HepG2 (cell line): Measurements from ENCODE around the gene OPN1SW. TPM values are rescaled to one million over a fixed set of nuclear protein-coding genes. Genes with fewer than 3 reads are reported as not detected.
A peak's percentile ranks its signal among the peaks of the same experiment; 100 is the strongest.

Experiments used
- HHEX ChIP-seq: IDR thresholded peaks from 2 replicates; pipeline ENCODE4 v1.6.1; 2016; ENCODE audit warnings: control low read depth
- MZF1 ChIP-seq: sonication (generic); formaldehyde crosslinking; IDR thresholded peaks from 2 replicates; pipeline ENCODE4 v1.8.1; 2023; ENCODE audit warnings: mild to moderate bottlenecking, missing genetic modification reagents, borderline replicate concordance
- PAF1 ChIP-seq: IDR thresholded peaks from 2 replicates; pipeline ENCODE4 v1.6.1; 2016; ENCODE audit warnings: missing genetic modification reagents, missing compliant biosample characterization
- POLR2AphosphoS5 ChIP-seq: IDR thresholded peaks from 2 replicates; pipeline ENCODE4 v1.6.1; 2012; ENCODE audit warnings: low read depth, low read length
- POLR2G ChIP-seq: fragments of 200-400 bp; formaldehyde crosslinking; IDR thresholded peaks from 2 replicates; pipeline ENCODE4 v1.6.1; 2018; ENCODE audit warnings: mild to moderate bottlenecking, low read depth, low read length, moderate library complexity
- REPIN1 ChIP-seq: sonication (generic); formaldehyde crosslinking; IDR thresholded peaks from 2 replicates; pipeline ENCODE4 v1.8.0; 2022; ENCODE audit warnings: missing genetic modification reagents, low read depth, mild to moderate bottlenecking, borderline replicate concordance
- SALL1 ChIP-seq: sonication (generic); formaldehyde crosslinking; IDR thresholded peaks from 2 replicates; pipeline ENCODE4 v1.8.0; 2022; ENCODE audit warnings: mild to moderate bottlenecking, missing genetic modification reagents
- ZBTB21 ChIP-seq: sonication (generic); formaldehyde crosslinking; IDR thresholded peaks from 2 replicates; pipeline ENCODE4 v1.4.0; 2020; ENCODE audit warnings: missing genetic modification reagents
- ZBTB3 ChIP-seq: sonication (generic); formaldehyde crosslinking; IDR thresholded peaks from 2 replicates; pipeline ENCODE4 v1.4.0; 2020; ENCODE audit warnings: low read depth, mild to moderate bottlenecking, moderate library complexity, missing genetic modification reagents, borderline replicate concordance
- ZBTB42 ChIP-seq: sonication (generic); formaldehyde crosslinking; IDR thresholded peaks from 2 replicates; pipeline ENCODE4 v1.5.0; 2020; ENCODE audit warnings: mild to moderate bottlenecking, missing genetic modification reagents
- ZNF614 ChIP-seq: IDR thresholded peaks from 2 replicates; pipeline ENCODE4 v1.6.1; 2018; ENCODE audit warnings: missing biosample characterization, missing genetic modification reagents, inconsistent platforms, borderline replicate concordance
- ZSCAN20 ChIP-seq: sonication (generic); formaldehyde crosslinking; IDR thresholded peaks from 2 replicates; pipeline ENCODE4 v1.4.0; 2020; ENCODE audit warnings: missing genetic modification reagents, mild to moderate bottlenecking, borderline replicate concordance
- ZSCAN21 ChIP-seq: sonication (generic); formaldehyde crosslinking; IDR thresholded peaks from 2 replicates; pipeline ENCODE4 v1.8.0; 2022; ENCODE audit warnings: mild to moderate bottlenecking, missing genetic modification reagents, moderate library complexity, borderline replicate concordance
- polyA plus RNA-seq, 8 experiments: library from polyadenylated mRNA; depleted of rRNA in 3 of 8; stranded (reverse) in 7 of 8; unstranded in 1 of 8; fragments of >200 nt; fragmentation: Illumina TruSeq in 4 of 8; extraction: Trizol in 4 of 8; gene quantifications; 2 replicates each; pipeline versions ENCODE4 v1.2.1 to v1.2.3, GENCODE V29; 2011 to 2016; ENCODE audit warnings: low read depth in 4 of 8, missing spikeins in 1 of 8, mixed read lengths in 1 of 8; ENCODE audit not compliant: insufficient read depth in 1 of 8
- total RNA-seq, 5 experiments: library from RNA; depleted of rRNA; stranded (reverse); fragments of >200 nt; fragmentation: Illumina TruSeq; extraction: Trizol; gene quantifications; 2 replicates each; pipeline ENCODE4 v1.2.3, GENCODE V29; 2016; ENCODE audit warnings: low read depth in 1 of 5
- TF ChIP-seq, protein P1 (sequence below): sonication (generic); formaldehyde crosslinking; IDR thresholded peaks from 2 replicates; pipeline ENCODE4 v1.5.1; 2020; ENCODE audit warnings: mild to moderate bottlenecking, missing genetic modification reagents, moderate library complexity
- TF ChIP-seq, protein P2 (sequence below): sonication (generic); formaldehyde crosslinking; IDR thresholded peaks from 2 replicates; pipeline ENCODE4 v1.8.0; 2022; ENCODE audit warnings: low read depth, missing genetic modification reagents

Gene OPN1SW
- total and polyA plus RNA-seq, 2 of the 13 experiments (the other 11 are each of a cell fraction or from before 2014, with no cell fraction given): not detected

DNA sequence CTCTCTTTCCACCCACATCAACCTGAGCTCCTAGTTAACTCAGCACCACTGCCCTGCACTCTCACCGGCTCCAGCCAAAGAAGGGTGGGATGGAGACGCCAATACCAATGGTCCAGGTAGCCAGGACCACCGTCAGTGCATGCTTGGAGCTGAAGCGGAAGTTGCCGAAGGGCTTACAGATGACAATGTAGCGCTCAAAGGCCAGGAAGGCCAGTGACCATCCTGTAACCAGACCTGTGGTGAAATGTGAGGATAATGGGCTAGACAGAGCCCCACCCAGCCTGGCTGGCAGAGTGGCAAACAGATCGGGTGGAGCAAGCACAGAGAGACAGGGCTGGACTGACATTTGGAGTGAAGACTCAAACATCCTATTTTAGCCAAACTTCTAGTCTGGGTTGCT, 673 bp downstream of the OPN1SW start (continued):
- TF ChIP-seq, protein P1, sequence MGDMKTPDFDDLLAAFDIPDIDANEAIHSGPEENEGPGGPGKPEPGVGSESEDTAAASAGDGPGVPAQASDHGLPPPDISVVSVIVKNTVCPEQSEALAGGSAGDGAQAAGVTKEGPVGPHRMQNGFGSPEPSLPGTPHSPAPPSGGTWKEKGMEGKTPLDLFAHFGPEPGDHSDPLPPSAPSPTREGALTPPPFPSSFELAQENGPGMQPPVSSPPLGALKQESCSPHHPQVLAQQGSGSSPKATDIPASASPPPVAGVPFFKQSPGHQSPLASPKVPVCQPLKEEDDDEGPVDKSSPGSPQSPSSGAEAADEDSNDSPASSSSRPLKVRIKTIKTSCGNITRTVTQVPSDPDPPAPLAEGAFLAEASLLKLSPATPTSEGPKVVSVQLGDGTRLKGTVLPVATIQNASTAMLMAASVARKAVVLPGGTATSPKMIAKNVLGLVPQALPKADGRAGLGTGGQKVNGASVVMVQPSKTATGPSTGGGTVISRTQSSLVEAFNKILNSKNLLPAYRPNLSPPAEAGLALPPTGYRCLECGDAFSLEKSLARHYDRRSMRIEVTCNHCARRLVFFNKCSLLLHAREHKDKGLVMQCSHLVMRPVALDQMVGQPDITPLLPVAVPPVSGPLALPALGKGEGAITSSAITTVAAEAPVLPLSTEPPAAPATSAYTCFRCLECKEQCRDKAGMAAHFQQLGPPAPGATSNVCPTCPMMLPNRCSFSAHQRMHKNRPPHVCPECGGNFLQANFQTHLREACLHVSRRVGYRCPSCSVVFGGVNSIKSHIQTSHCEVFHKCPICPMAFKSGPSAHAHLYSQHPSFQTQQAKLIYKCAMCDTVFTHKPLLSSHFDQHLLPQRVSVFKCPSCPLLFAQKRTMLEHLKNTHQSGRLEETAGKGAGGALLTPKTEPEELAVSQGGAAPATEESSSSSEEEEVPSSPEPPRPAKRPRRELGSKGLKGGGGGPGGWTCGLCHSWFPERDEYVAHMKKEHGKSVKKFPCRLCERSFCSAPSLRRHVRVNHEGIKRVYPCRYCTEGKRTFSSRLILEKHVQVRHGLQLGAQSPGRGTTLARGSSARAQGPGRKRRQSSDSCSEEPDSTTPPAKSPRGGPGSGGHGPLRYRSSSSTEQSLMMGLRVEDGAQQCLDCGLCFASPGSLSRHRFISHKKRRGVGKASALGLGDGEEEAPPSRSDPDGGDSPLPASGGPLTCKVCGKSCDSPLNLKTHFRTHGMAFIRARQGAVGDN (CRISPR knock-in tag): peak; percentile 29; the same call in 1 of the 2 replicates
- TF ChIP-seq POLR2G (0 out of 2 replicates have a peak, but pooled peaks have one; percentile 55), ZNF614 (CRISPR knock-in tag) (no peak), ZSCAN20 (CRISPR knock-in tag) (no peak), ZBTB42 (CRISPR knock-in tag) (no peak), ZBTB3 (no peak), POLR2AphosphoS5 (peak; percentile 41), REPIN1 (CRISPR knock-in tag) (no peak), MZF1 (CRISPR knock-in tag) (no peak), HHEX (no peak), SALL1 (peak; percentile 14; the same call in 1 of the 2 replicates), PAF1 (CRISPR knock-in tag) (peak; percentile 84; the same call in 1 of the 2 replicates), ZBTB21 (CRISPR knock-in tag) (no peak), ZSCAN21 (CRISPR knock-in tag) (no peak)
- TF ChIP-seq, protein P2, sequence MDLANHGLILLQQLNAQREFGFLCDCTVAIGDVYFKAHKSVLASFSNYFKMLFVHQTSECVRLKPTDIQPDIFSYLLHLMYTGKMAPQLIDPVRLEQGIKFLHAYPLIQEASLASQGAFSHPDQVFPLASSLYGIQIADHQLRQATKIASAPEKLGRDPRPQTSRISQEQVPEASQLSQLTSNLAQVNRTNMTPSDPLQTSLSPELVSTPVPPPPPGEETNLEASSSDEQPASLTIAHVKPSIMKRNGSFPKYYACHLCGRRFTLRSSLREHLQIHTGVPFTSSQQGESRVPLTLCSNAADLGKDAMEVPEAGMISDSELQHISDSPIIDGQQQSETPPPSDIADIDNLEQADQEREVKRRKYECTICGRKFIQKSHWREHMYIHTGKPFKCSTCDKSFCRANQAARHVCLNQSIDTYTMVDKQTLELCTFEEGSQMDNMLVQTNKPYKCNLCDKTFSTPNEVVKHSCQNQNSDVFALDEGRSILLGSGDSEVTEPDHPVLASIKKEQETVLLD (CRISPR knock-in tag): no peak
